Thyroid gland (tissue), 4 donors: Measurements from ENCODE around the gene SCAF4. TPM values are rescaled to one million over a fixed set of nuclear protein-coding genes. Genes with fewer than 3 reads are reported as not detected.

Experiments used
- DNase-seq, 2 donors: peaks; one replicate each; pipeline ENCODE4 v3.0.0-alpha.2; 2019
- H3K27ac ChIP-seq, 3 donors: fragments of 200-600 bp; sonication (generic); 1 replicate in 2 of 3; 2 replicates in 1 of 3; pipeline ENCODE4 v1.5.1; 2016 to 2019; ENCODE audit warnings: mild to moderate bottlenecking in 1 of 3, moderate library complexity in 1 of 3
- H3K27me3 ChIP-seq: fragments of 200-600 bp; sonication (generic); one replicate; pipeline ENCODE4 v1.5.1; 2019
- H3K36me3 ChIP-seq, 2 donors: fragments of 200-600 bp; sonication (generic); one replicate each; pipeline ENCODE4 v1.5.1; 2016 to 2019
- H3K4me1 ChIP-seq, 2 donors: fragments of 200-600 bp; sonication (generic); one replicate each; pipeline ENCODE4 v1.5.1; 2017 to 2019
- H3K4me3 ChIP-seq, 3 donors: fragments of 200-600 bp; sonication (generic); replicated peaks in 1 of 3; 1 replicate in 2 of 3; 2 replicates in 1 of 3; pipeline ENCODE4 v1.5.1; 2016; ENCODE audit warnings: mild to moderate bottlenecking in 1 of 3
- H3K9me3 ChIP-seq: fragments of 200-600 bp; sonication (generic); one replicate; pipeline ENCODE4 v1.5.1; 2017
- CTCF ChIP-seq, 6 experiments: fragments of 200-600 bp in 3 of 6; fragments of 450-650 bp in 3 of 6; sonication (generic) in 3 of 6; IDR thresholded peaks; one replicate each; pipeline ENCODE4 v1.5.1; 2016 to 2019; ENCODE audit warnings: antibody characterized with exemption in 6 of 6, mild to moderate bottlenecking in 2 of 6, inconsistent platforms in 1 of 6, moderate library complexity in 1 of 6
- POLR2A ChIP-seq, 2 donors: fragments of 450-650 bp; IDR thresholded peaks; one replicate each; pipeline ENCODE4 v1.6.1; 2017; ENCODE audit warnings: antibody characterized with exemption in 2 of 2, mild to moderate bottlenecking in 2 of 2, moderate library complexity in 1 of 2
- WGBS, 2 donors: methylation state at CpG; one replicate each; pipeline ENCODE4 v1.1.5; 2017; 5-methylcytosine and 5-hydroxymethylcytosine counted together
- intact Hi-C: fragments of 100-400 bp; cut with DNase I; formaldehyde crosslinking; loops from one replicate; pipeline ENCODE4 v1.15.1; 2023
- total RNA-seq, 4 donors: library from RNA; depleted of rRNA; stranded (reverse); fragments of >200 nt; gene quantifications; one replicate each; pipeline ENCODE4 v1.2.3, GENCODE V29; 2016

The SCAF4 gene
- total RNA-seq, 4 donors from 2014 or later = 13.0 to 27.4 (median 18.7) TPM

GRCh38 chr21:31665397-31665796 is 66.5 kb downstream of the SCAF4 start:
- no peak for TF ChIP-seq CTCF (IDR thresholded peaks at IDR 0.05)
- no peak for TF ChIP-seq POLR2A (IDR thresholded peaks at IDR 0.05)
- no peaks in the 10 kb centered on the region for H3K27me3 ChIP-seq
- peaks cover 14 to 27% of the 10 kb centered on the region in 2 donors for H3K36me3 ChIP-seq
- no peak overlapping the region for H3K27ac ChIP-seq
- DNase-seq = no peak
- H3K4me3 ChIP-seq = no peak overlapping the region
- H3K9me3 ChIP-seq = no peaks in the 10 kb centered on the region
- 66 to 77% methylated on average over 8 of the region's 8 CpGs for WGBS, 2 donors
- H3K4me1 ChIP-seq = peaks cover 14 to 36% of the 10 kb centered on the region in 2 donors
- intact Hi-C loops = no loop called here

DNA sequence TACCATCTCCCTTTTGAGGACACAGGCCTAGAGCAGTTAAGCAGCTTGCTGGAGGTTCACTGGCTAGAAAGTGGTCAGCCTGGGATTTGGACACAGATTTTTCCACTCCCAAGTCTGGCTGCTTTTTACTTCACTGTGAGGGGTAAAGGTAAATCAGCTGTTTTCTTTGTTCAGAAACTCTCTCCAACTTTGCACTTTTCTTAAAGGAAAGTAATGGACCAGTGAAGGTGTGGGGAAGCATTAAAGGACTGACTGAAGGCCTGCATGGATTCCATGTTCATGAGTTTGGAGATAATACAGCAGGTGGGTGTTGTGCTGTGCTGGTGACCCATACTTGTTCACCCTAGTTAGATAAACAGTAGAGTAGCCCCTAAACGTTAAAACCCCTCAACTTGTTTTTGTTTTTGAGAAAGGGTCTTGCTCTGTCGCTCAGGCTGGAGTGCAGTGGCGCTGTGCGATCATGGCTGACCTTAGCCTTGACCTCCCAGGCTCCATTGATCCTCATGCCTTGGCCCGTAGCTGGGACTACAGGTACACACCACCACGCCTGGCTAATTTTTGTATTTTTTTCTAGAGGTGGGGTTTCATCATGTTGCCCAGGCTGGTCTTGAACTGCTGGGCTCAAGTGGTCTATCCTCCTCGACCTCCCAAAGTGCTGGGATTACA is 68.2 kb downstream of the SCAF4 start:
- WGBS, 2 donors = 68 to 81% methylated on average over 7 of the region's 7 CpGs
- TF ChIP-seq POLR2A (IDR thresholded peaks at IDR 0.05) (no peak), CTCF (IDR thresholded peaks at IDR 0.05) (no peak)
- no peaks in the 10 kb centered on the region for H3K9me3 ChIP-seq
- peaks cover 11 to 19% of the 10 kb centered on the region in 2 donors for H3K36me3 ChIP-seq
- DNase-seq = no peak
- no peaks in the 10 kb centered on the region for H3K27me3 ChIP-seq
- H3K27ac ChIP-seq = no peak overlapping the region
- peaks cover 14 to 39% of the 10 kb centered on the region in 2 donors for H3K4me1 ChIP-seq
- intact Hi-C loops = no loop called here
- no peak overlapping the region for H3K4me3 ChIP-seq

DNA sequence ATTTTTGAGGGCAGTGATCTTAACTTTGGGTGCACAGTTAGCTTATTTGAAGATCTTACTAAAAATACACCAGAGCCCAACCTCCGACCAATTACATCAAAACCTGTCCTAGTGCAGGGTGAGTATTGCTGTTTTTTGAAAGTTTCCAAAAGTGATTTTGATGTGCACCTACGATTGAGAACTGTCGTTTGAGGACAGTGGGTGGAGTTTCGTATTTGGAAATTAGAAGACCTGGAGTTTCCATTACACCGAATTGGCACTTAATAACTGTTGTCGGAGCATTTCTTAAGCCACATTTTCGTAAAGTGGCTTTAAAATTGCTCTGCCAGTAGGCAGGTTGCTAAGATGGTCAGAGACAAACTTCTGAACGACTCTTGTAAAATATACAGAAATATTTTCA is 71.3 kb downstream of the SCAF4 start:
- Histone ChIP-seq H3K9me3 (no peaks in the 10 kb centered on the region), H3K36me3 (no peaks in the 10 kb centered on the region), H3K27me3 (no peaks in the 10 kb centered on the region), H3K27ac (peak overlapping the region in 2 of 3 donors; percentile 11 to 86), H3K4me3 (peak overlapping the region; percentile 54 to 74 (median 66)), H3K4me1 (peaks cover 14 to 39% of the 10 kb centered on the region in 2 donors)
- DNase-seq = no peak
- intact Hi-C loops = no loop called here
- WGBS, 2 donors = 29 to 35% methylated on average over 8 of the region's 8 CpGs
- TF ChIP-seq CTCF (IDR thresholded peaks at IDR 0.05) (no peak), POLR2A (IDR thresholded peaks at IDR 0.05) (no peak)

- TF ChIP-seq CTCF (IDR thresholded peaks at IDR 0.05) (no peak), POLR2A (IDR thresholded peaks at IDR 0.05) (no peak)
- Histone ChIP-seq H3K9me3 (no peaks in the 10 kb centered on the region), H3K36me3 (no peaks in the 10 kb centered on the region), H3K4me1 (peaks cover 14 to 35% of the 10 kb centered on the region in 2 donors), H3K27ac (peak overlapping the region; percentile 11 to 87 (median 86)), H3K27me3 (no peaks in the 10 kb centered on the region), H3K4me3 (peak overlapping the region; percentile 54 to 74 (median 66))
- intact Hi-C loops = no loop called here
- no peak for DNase-seq
- WGBS, 2 donors = 1 to 2% methylated on average over 8 to 9 of the region's 12 CpGs
These were observed 71.7 kb downstream of the SCAF4 start for GRCh38 chr21:31660259-31660565.

DNA sequence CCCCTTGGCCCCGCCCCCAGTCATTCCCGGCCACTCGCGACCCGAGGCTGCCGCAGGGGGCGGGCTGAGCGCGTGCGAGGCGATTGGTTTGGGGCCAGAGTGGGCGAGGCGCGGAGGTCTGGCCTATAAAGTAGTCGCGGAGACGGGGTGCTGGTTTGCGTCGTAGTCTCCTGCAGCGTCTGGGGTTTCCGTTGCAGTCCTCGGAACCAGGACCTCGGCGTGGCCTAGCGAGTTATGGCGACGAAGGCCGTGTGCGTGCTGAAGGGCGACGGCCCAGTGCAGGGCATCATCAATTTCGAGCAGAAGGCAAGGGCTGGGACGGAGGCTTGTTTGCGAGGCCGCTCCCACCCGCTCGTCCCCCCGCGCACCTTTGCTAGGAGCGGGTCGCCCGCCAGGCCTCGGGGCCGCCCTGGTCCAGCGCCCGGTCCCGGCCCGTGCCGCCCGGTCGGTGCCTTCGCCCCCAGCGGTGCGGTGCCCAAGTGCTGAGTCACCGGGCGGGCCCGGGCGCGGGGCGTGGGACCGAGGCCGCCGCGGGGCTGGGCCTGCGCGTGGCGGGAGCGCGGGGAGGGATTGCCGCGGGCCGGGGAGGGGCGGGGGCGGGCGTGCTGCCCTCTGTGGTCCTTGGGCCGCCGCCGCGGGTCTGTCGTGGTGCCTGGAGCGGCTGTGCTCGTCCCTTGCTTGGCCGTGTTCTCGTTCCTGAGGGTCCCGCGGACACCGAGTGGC is 72.2 kb downstream of the SCAF4 start, which contains the start of gene SOD1:
Gene SOD1, plus strand, starts transcription at position 158 of the 723 bp plus-strand sequence. Its CDS starts 77 bp downstream, at position 235.
- H3K4me1 ChIP-seq = peaks cover 14 to 35% of the 10 kb centered on the region in 2 donors
- peak within 1 kb of the TSS; percentile 40 to 87 (median 86) for H3K27ac ChIP-seq
- WGBS, 2 donors = 0% methylated on average over 14 to 17 of the region's 87 CpGs
- TF ChIP-seq POLR2A (IDR thresholded peaks at IDR 0.05) = peak; percentile 38 to 96
- TF ChIP-seq CTCF (IDR thresholded peaks at IDR 0.05) = peak in 1 of 6 experiments; percentile 1
- H3K4me3 ChIP-seq = peak within 1 kb of the TSS; percentile 54 to 74 (median 66)
- DNase-seq = peak; percentile 94
- no peaks in the 10 kb centered on the region for H3K27me3 ChIP-seq
- no peaks in the 10 kb centered on the region for H3K9me3 ChIP-seq
- H3K36me3 ChIP-seq = no peaks in the 10 kb centered on the region
- intact Hi-C loops = loop anchor here (5.0 kb wide), 1 partner anchor 73 kb away; the partner anchor contains the start of gene SCAF4
